Liver (tissue), 5 donors: ENCODE data around the gene GATA5. TPM values are rescaled to one million over a fixed set of nuclear protein-coding genes. Genes with fewer than 3 reads are reported as not detected.

Experiments used
- CTCF ChIP-seq: fragments of 150-350 bp; IDR thresholded peaks from 2 replicates; pipeline ENCODE4 v1.5.1; 2017; ENCODE audit warnings: improper control_type of control experiment, low read depth, low read length; ENCODE audit not compliant: missing input control
- EGR1 ChIP-seq, 2 donors: IDR thresholded peaks; 2 replicates each; pipeline ENCODE4 v1.6.1; 2016 to 2018; ENCODE audit warnings: antibody characterized with exemption in 2 of 2, low read depth in 2 of 2
- GABPA ChIP-seq, 2 donors: IDR thresholded peaks in 1 of 2; conservative IDR thresholded peaks in 1 of 2; 2 replicates each; pipeline ENCODE4 v1.6.1; 2016; ENCODE audit warnings: antibody characterized with exemption in 2 of 2, mild to moderate bottlenecking in 1 of 2, moderate library complexity in 1 of 2
- JUND ChIP-seq, 2 donors: IDR thresholded peaks; 2 replicates each; pipeline ENCODE4 v1.6.1; 2016; ENCODE audit warnings: antibody characterized with exemption in 2 of 2
- RAD21 ChIP-seq, 2 donors: IDR thresholded peaks; 2 replicates each; pipeline ENCODE4 v1.6.1; 2016; ENCODE audit warnings: antibody characterized with exemption in 2 of 2, mild to moderate bottlenecking in 2 of 2
- RXRA ChIP-seq, 2 donors: IDR thresholded peaks; 2 replicates each; pipeline ENCODE4 v1.6.1; 2017 to 2018; ENCODE audit warnings: antibody characterized with exemption in 2 of 2, mild to moderate bottlenecking in 1 of 2
- SP1 ChIP-seq: IDR thresholded peaks from 2 replicates; pipeline ENCODE4 v1.6.1; 2018; ENCODE audit warnings: antibody characterized with exemption, mild to moderate bottlenecking
- TAF1 ChIP-seq: conservative IDR thresholded peaks from 2 replicates; pipeline ENCODE4 v1.6.1; 2016; ENCODE audit warnings: antibody characterized with exemption, mild to moderate bottlenecking
- polyA plus RNA-seq, 2 donors: library from polyadenylated mRNA; stranded (reverse) in 1 of 2; unstranded in 1 of 2; fragments of 200-250 nt in 1 of 2; fragments of >200 nt in 1 of 2; fragmentation: Nextera tagmentation in 1 of 2; extraction: Ambion mirVana in 1 of 2; gene quantifications; one replicate each; pipeline versions ENCODE4 v1.2.1 to v1.2.3, GENCODE V29; 2013 to 2015
- total RNA-seq, 2 donors: library from RNA; depleted of rRNA; stranded (reverse); fragments of >200 nt; gene quantifications; one replicate each; pipeline ENCODE4 v1.2.3, GENCODE V29; 2014
- TF ChIP-seq, protein P1 (sequence below): IDR thresholded peaks from 2 replicates; pipeline ENCODE4 v1.6.1; 2016; ENCODE audit warnings: antibody characterized with exemption
- donor health status: healthy.
- donor health status: healthy.
- donor health status: healthy.

The GATA5 gene
- total and polyA plus RNA-seq, 4 donors: 0.25 to 6.1 (median 0.34) TPM

- TF ChIP-seq, protein P1, sequence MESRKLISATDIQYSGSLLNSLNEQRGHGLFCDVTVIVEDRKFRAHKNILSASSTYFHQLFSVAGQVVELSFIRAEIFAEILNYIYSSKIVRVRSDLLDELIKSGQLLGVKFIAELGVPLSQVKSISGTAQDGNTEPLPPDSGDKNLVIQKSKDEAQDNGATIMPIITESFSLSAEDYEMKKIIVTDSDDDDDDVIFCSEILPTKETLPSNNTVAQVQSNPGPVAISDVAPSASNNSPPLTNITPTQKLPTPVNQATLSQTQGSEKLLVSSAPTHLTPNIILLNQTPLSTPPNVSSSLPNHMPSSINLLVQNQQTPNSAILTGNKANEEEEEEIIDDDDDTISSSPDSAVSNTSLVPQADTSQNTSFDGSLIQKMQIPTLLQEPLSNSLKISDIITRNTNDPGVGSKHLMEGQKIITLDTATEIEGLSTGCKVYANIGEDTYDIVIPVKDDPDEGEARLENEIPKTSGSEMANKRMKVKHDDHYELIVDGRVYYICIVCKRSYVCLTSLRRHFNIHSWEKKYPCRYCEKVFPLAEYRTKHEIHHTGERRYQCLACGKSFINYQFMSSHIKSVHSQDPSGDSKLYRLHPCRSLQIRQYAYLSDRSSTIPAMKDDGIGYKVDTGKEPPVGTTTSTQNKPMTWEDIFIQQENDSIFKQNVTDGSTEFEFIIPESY: no peak
- TF ChIP-seq GABPA (IDR thresholded peaks at IDR 0.05 in 1 of 2, conservative IDR thresholded peaks at IDR 0.05 in 1 of 2) (no peak), CTCF (no peak), SP1 (no peak), RAD21 (IDR thresholded peaks at IDR 0.05) (no peak), RXRA (IDR thresholded peaks at IDR 0.05) (no peak), JUND (IDR thresholded peaks at IDR 0.05) (no peak), TAF1 (no peak), EGR1 (IDR thresholded peaks at IDR 0.05; ENCODE audit: low read depth in 2 of 2) (no peak)
These were observed 61.8 kb downstream of the GATA5 start (continued) for GRCh38 chr20:62413896-62414481.

Other genes with a start within 250 kb of the GATA5 start
- gene OSBPL2, start 237.5 kb downstream of the GATA5 start, total RNA-seq: 10 to 100 TPM; 12.7 to 19.7 TPM
- gene OSBPL2, start 237.5 kb downstream of the GATA5 start, polyA plus RNA-seq: 10 to 100 TPM in 1 of 2 donors, 1 to 10 TPM in 1; 9.9 to 11.9 TPM
- 10 to 100 TPM; 45.3 to 70.9 TPM for gene ADRM1, start 173.0 kb downstream of the GATA5 start, total RNA-seq
- gene ADRM1, start 173.0 kb downstream of the GATA5 start, polyA plus RNA-seq: 10 to 100 TPM; 83.8 to 91.0 TPM
- gene LAMA5, start 108.7 kb downstream of the GATA5 start, total RNA-seq: 10 to 100 TPM in 1 of 2 donors, 1 to 10 TPM in 1; 3.6 to 40.2 TPM
- gene LAMA5, start 108.7 kb downstream of the GATA5 start, polyA plus RNA-seq: 10 to 100 TPM; 13.4 to 13.9 TPM
- gene RPS21, start 88.9 kb downstream of the GATA5 start, total RNA-seq: 100 to 1,000 TPM; 378 to 499 TPM
- 1,000 to 10,000 TPM in 1 of 2 donors, 100 to 1,000 TPM in 1; 278 to 1,588 TPM for gene RPS21, start 88.9 kb downstream of the GATA5 start, polyA plus RNA-seq
- 1 to 10 TPM; 2.0 to 3.2 TPM for gene CABLES2, start 68.7 kb downstream of the GATA5 start, total RNA-seq
- gene CABLES2, start 68.7 kb downstream of the GATA5 start, polyA plus RNA-seq: 1 to 10 TPM in 1 of 2 donors, under 1 TPM in 1; 0.92 to 2.0 TPM
- under 1 TPM; under 0.01 to 0.14 TPM for gene RBBP8NL, start 48.5 kb downstream of the GATA5 start, total RNA-seq
- not detected for gene RBBP8NL, start 48.5 kb downstream of the GATA5 start, polyA plus RNA-seq
- gene SLCO4A1, start 166.5 kb upstream of the GATA5 start, total RNA-seq: 1 to 10 TPM; 1.7 to 3.5 TPM
- gene SLCO4A1, start 166.5 kb upstream of the GATA5 start, polyA plus RNA-seq: 1 to 10 TPM; 1.3 to 4.3 TPM
- under 1 TPM; 0.08 to 0.33 TPM for gene NTSR1, start 232.8 kb upstream of the GATA5 start, total RNA-seq
- gene NTSR1, start 232.8 kb upstream of the GATA5 start, polyA plus RNA-seq: under 1 TPM in 1 of 2 donors, not detected in 1; 0.03 TPM